GM18520 (cell line): ENCODE measurements around the gene RHOV.

Experiments used
- ATAC-seq: cut with Tn5 transposase; IDR thresholded peaks from one replicate; pipeline ENCODE4 v1.9.1; 2021; ENCODE audit not compliant: unreplicated experiment

Gene RHOV

GRCh38 chr15:40873694-40874561 is at the start of gene RHOV:
TSS of gene RHOV (minus strand) at chr15:40874234. CDS start at chr15:40874139, 95 bp downstream.
- no peak for ATAC-seq

- no peak for ATAC-seq
These were observed 49.5 kb upstream of the RHOV start for GRCh38 chr15:40923551-40923950.

GRCh38 chr15:40922608-40923005 is 48.6 kb upstream of the RHOV start:
- no peak for ATAC-seq

GRCh38 chr15:40921949-40922607 is 48.0 kb upstream of the RHOV start:
- ATAC-seq: no peak

GRCh38 chr15:40918799-40919392 is 44.9 kb upstream of the RHOV start:
- no peak for ATAC-seq

- ATAC-seq: no peak
These were observed 44.2 kb upstream of the RHOV start for GRCh38 chr15:40918146-40918798.

GRCh38 chr15:40917585-40917984 is 43.6 kb upstream of the RHOV start:
- no peak for ATAC-seq

GRCh38 chr15:40915679-40916078 is 41.6 kb upstream of the RHOV start:
- ATAC-seq: no peak

- ATAC-seq: no peak
These were observed 41.2 kb upstream of the RHOV start for GRCh38 chr15:40915116-40915661.

- no peak for ATAC-seq
These were observed 40.5 kb upstream of the RHOV start for GRCh38 chr15:40914486-40914885.

- ATAC-seq: no peak
These were observed 40.0 kb upstream of the RHOV start for GRCh38 chr15:40914013-40914412.

GRCh38 chr15:40912478-40912877 is 38.4 kb upstream of the RHOV start:
- ATAC-seq: no peak

- ATAC-seq: no peak
These were observed 37.7 kb upstream of the RHOV start for GRCh38 chr15:40911693-40912092.

GRCh38 chr15:40911141-40911540 is 37.1 kb upstream of the RHOV start:
- no peak for ATAC-seq

GRCh38 chr15:40909662-40910630 is 35.9 kb upstream of the RHOV start:
- ATAC-seq: no peak

- no peak for ATAC-seq
These were observed 34.1 kb upstream of the RHOV start for GRCh38 chr15:40908095-40908494.

- ATAC-seq: no peak
These were observed 33.2 kb upstream of the RHOV start for GRCh38 chr15:40906991-40907802.

GRCh38 chr15:40906091-40906990 is 32.3 kb upstream of the RHOV start:
- peak; percentile 33 for ATAC-seq
